ENCODE measurements around the gene GRIP1.

Gene GRIP1

GRCh38 chr12:66708704-66709456 is 30.0 kb upstream of the GRIP1 start:
- Histone ChIP-seq H3K36me3 (ENCODE audit: insufficient read depth, low read length) (no peaks in the 10 kb centered on the region), H4K20me1 (ENCODE audit: insufficient read depth, low read length) (no peaks in the 10 kb centered on the region), H3K4me3 (ENCODE audit: low read depth in 1 of 2, low read length in 2 of 2) (no peak overlapping the region), H3K4me2 (ENCODE audit: insufficient read depth, low read length) (no peak overlapping the region), H3K9ac (ENCODE audit: low read depth, low read length) (no peak overlapping the region), H3K79me2 (ENCODE audit: insufficient read depth, low read length) (no peaks in the 10 kb centered on the region), H2AFZ (ENCODE audit: low read depth, low read length) (no peak overlapping the region), H3K9me3 (ENCODE audit: insufficient read depth, low read length, severe bottlenecking) (no peaks in the 10 kb centered on the region), H3K27ac (ENCODE audit: low read length) (no peak overlapping the region), H3K27me3 (ENCODE audit: insufficient read depth, low read length, poor library complexity) (no peaks in the 10 kb centered on the region), H3K4me1 (ENCODE audit: insufficient read depth, low read length) (peaks cover 9% of the 10 kb centered on the region)
- TF ChIP-seq CTCF (IDR thresholded peaks at IDR 0.05; ENCODE audit: borderline replicate concordance, extremely low read depth, low read length, poor library complexity, severe bottlenecking) (peak; percentile 40), EZH2 (IDR thresholded peaks at IDR 0.05; ENCODE audit: borderline replicate concordance, low read depth, low read length, severe bottlenecking) (no peak)
- DNase-seq (no peak), ATAC-seq (ENCODE audit: insufficient read depth, low read depth) (peak; percentile 69; the same call in 2 of the 3 replicates)

GRCh38 chr12:66707002-66707697 is 28.3 kb upstream of the GRIP1 start:
- Histone ChIP-seq H3K4me1 (ENCODE audit: insufficient read depth, low read length) (peaks cover 9% of the 10 kb centered on the region), H3K9ac (ENCODE audit: low read depth, low read length) (no peak overlapping the region), H3K79me2 (ENCODE audit: insufficient read depth, low read length) (no peaks in the 10 kb centered on the region), H3K27ac (ENCODE audit: low read length) (no peak overlapping the region), H3K36me3 (ENCODE audit: insufficient read depth, low read length) (no peaks in the 10 kb centered on the region), H3K4me3 (ENCODE audit: low read depth in 1 of 2, low read length in 2 of 2) (no peak overlapping the region), H3K4me2 (ENCODE audit: insufficient read depth, low read length) (no peak overlapping the region), H3K27me3 (ENCODE audit: insufficient read depth, low read length, poor library complexity) (no peaks in the 10 kb centered on the region), H4K20me1 (ENCODE audit: insufficient read depth, low read length) (no peaks in the 10 kb centered on the region), H3K9me3 (ENCODE audit: insufficient read depth, low read length, severe bottlenecking) (no peaks in the 10 kb centered on the region), H2AFZ (ENCODE audit: low read depth, low read length) (no peak overlapping the region)
- DNase-seq, result no peak
- no peak for ATAC-seq (ENCODE audit: insufficient read depth, low read depth)
- TF ChIP-seq CTCF (IDR thresholded peaks at IDR 0.05; ENCODE audit: borderline replicate concordance, extremely low read depth, low read length, poor library complexity, severe bottlenecking) (no peak), EZH2 (IDR thresholded peaks at IDR 0.05; ENCODE audit: borderline replicate concordance, low read depth, low read length, severe bottlenecking) (no peak)

GRCh38 chr12:66699738-66700482 is 21.0 kb upstream of the GRIP1 start:
- Histone ChIP-seq H3K9ac (ENCODE audit: low read depth, low read length) (no peak overlapping the region), H3K27ac (ENCODE audit: low read length) (no peak overlapping the region), H3K36me3 (ENCODE audit: insufficient read depth, low read length) (no peaks in the 10 kb centered on the region), H2AFZ (ENCODE audit: low read depth, low read length) (no peak overlapping the region), H3K4me3 (ENCODE audit: low read depth in 1 of 2, low read length in 2 of 2) (no peak overlapping the region), H3K4me1 (ENCODE audit: insufficient read depth, low read length) (peaks cover 11% of the 10 kb centered on the region; the same call in 1 of the 2 replicates), H4K20me1 (ENCODE audit: insufficient read depth, low read length) (no peaks in the 10 kb centered on the region), H3K9me3 (ENCODE audit: insufficient read depth, low read length, severe bottlenecking) (no peaks in the 10 kb centered on the region), H3K79me2 (ENCODE audit: insufficient read depth, low read length) (no peaks in the 10 kb centered on the region), H3K27me3 (ENCODE audit: insufficient read depth, low read length, poor library complexity) (no peaks in the 10 kb centered on the region), H3K4me2 (ENCODE audit: insufficient read depth, low read length) (no peak overlapping the region)
- no peak for DNase-seq
- ATAC-seq (ENCODE audit: insufficient read depth, low read depth), result no peak
- TF ChIP-seq CTCF (IDR thresholded peaks at IDR 0.05; ENCODE audit: borderline replicate concordance, extremely low read depth, low read length, poor library complexity, severe bottlenecking), result no peak
- no peak for TF ChIP-seq EZH2 (IDR thresholded peaks at IDR 0.05; ENCODE audit: borderline replicate concordance, low read depth, low read length, severe bottlenecking)

Measured in DND-41 (cell line).